Muscle of arm (tissue), 12 donors: Measurements from ENCODE around the gene BRD1. TPM values are rescaled to one million over a fixed set of nuclear protein-coding genes. Genes with fewer than 3 reads are reported as not detected.
"Not testable (repeated sequence)": the region's sequence is repeated elsewhere in the genome, so short reads cannot be mapped to it uniquely, and the experiment has no call there.

ENCODE experiments used
- DNase-seq: peaks from one replicate; pipeline ENCODE4 v3.0.0-alpha.2; 2013
- polyA plus RNA-seq, 12 donors: library from polyadenylated mRNA; unstranded; fragments of 120-200 nt; gene quantifications; one replicate each; pipeline ENCODE4 v1.2.1, GENCODE V29; 2013; ENCODE audit not compliant: insufficient read length in 12 of 12

The BRD1 gene
- polyA plus RNA-seq, 12 donors, result 20.5 to 39.1 (median 24.8) TPM; not detected in 1

DNA sequence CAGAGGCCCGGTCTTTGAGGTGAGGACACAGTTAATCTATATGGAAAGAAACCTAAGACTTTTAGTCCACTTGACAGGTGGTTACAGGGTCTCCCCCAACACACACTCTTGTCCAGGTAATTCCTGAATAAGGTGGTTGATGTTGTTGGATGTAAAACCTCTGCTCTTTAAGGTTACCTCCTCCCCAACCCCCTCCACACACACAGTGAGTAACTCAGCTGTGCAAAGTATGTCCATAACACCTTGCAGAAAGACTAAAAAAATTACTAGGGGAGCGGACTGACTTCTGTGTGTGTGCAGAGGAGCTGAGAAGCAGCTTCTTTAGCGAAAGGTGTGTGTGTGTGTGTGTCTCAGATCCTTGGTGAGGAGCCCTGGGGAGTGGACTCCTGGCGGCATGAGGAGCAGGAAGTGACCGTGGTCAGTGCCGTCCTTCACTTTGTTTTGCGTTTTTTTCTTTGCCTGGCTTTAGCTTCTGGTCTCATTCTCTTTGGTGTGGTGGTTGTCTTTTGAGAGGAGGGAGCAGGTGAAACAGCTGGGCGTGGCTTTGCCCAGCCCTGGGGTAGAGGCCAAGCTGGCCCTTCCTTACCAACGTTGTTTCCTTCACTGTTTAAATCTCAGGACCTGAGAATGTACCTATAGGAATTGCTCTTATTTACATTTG is 27.7 kb upstream of the BRD1 start:
- no peak for DNase-seq

- DNase-seq, result peak; percentile 27
Measured at GRCh38 chr22:49853981-49854831, 26.5 kb upstream of the BRD1 start.

DNA sequence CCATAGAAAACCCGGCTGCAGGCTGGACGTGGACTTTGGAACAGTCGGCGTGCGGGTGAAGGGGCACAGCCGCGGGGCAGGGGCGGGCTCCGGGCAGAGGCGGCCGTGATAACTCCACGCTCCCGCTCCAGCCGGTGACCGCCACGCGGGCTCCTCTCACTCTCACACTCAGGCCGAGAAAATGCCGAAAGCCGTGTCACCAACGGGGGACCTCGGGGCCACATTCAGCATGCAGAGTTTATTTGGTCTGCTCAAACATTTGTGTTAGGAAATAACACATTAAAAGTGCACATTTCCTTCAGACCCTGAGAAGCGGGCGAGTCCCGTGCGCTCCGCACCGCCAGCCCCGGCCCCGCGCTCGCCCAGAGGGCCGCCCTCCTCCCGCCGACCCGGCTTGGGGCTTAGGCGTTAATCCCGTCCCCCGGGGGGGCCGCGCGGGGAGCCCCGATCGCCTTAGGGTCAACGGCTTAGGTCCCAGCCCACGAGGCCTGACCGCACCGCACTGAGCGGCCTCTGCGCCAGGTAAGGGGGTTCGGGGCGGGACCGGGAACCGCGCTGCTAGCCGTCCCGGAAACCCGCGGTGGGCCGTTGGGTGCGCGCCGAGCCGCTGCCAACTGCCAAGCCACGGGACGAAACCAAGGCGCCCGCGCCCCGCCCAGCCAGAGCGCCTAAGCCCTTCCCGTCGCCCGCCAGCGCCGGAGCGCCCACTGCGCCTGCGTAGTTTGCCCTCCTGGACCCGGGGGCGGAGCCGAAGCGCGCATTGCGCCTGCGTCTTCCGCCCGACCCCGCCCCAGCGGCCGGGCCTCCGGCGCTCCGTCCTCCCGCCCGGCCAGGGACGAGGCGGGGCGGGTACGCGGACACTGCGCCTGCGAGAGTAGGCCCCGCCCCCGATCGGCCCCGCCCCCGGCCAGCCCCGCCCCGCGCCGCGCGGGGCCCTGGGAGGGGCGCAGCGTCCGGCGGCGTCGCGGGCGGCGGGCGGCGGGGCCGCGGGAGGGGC is 25.5 kb upstream of the BRD1 start, which contains the start of gene ZBED4:
TSS of gene ZBED4 (plus strand) at position 947 of the 997 bp plus-strand sequence. CDS start 29,819 bp downstream, outside the sequence.
- peak; percentile 96 for DNase-seq

GRCh38 chr22:49852568-49852897 is 24.9 kb upstream of the BRD1 start:
- not testable (repeated sequence) for DNase-seq

DNA sequence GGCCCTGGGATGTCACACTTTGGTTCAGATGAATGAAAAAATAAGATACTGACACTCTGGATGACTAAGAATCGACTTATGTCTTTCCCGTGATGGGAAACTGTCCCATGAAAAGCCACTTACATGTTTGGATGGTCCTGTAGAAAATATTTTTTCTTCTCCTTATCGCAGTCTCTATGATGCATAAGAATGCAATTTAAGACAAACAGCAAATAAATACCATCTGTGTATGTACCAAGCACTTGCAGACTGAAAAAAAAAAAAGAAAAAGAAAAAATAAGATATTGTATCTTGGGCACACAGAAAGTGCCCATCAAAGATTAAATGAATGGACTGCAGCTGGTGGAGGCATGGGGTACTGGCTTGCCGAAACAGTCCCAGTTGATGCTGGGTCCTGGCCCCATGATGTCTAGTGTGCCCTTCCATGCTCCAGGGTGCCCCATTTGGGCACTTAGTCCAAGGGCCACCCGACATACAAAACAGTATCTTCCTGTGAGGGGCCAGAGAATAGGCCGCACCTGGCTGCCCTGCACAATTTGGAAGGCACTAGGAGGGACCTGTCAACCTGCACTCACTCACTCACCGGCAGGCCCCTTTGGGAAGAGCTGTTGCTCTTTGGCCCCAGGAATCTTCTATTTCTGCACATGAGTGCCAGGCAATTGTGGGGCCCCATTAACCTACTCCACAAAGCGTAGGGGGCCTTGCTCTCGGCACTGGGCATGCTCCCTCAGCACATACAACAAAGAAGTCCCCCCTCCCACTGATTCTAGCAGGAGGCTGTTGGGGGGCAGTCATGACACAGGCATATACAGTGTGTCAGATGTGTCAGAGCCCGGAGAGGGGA is 23.5 kb upstream of the BRD1 start:
- no peak for DNase-seq

DNA sequence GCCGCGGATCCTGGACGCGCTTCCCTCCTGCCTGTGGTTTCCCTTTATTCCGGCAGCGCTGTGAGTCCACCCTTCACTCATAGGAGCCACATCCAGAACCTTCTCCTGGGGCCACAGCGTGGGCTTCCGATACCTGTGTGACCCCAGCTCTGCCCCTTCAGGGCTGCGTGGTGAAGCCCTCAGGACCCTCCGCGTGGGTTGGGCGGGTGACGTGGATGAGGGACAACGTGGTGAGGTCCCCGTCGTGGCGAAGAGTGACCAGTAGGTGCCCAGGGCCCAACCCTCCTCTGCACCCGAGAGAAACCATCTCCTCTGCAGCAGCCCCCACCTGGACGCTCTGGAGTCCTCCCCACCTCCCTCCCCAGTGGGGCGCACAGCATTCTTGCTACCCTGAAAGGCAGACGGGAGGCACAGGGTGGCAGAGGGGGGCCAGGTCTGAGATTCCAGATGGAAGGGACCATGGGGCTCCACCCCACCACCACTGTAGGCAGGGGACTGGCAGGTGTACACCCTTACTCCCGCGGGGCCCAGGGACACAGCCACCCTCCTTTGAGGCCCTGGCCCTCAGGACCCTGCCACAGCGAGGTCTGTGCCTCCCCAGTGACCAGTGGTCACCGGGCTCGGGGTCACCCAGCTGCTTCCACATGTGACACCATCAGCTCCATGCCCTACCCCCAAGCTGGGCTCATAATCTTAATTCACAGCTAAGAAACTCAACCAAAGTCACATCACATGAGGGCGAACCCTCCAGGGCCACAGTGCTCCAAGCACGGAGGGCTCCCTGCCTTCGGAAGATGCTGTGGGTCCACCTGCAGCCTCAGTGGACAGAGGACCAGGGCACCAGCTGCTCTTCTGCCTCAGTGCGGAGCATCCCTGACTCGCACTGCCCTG is 22.6 kb upstream of the BRD1 start:
- no peak for DNase-seq

DNA sequence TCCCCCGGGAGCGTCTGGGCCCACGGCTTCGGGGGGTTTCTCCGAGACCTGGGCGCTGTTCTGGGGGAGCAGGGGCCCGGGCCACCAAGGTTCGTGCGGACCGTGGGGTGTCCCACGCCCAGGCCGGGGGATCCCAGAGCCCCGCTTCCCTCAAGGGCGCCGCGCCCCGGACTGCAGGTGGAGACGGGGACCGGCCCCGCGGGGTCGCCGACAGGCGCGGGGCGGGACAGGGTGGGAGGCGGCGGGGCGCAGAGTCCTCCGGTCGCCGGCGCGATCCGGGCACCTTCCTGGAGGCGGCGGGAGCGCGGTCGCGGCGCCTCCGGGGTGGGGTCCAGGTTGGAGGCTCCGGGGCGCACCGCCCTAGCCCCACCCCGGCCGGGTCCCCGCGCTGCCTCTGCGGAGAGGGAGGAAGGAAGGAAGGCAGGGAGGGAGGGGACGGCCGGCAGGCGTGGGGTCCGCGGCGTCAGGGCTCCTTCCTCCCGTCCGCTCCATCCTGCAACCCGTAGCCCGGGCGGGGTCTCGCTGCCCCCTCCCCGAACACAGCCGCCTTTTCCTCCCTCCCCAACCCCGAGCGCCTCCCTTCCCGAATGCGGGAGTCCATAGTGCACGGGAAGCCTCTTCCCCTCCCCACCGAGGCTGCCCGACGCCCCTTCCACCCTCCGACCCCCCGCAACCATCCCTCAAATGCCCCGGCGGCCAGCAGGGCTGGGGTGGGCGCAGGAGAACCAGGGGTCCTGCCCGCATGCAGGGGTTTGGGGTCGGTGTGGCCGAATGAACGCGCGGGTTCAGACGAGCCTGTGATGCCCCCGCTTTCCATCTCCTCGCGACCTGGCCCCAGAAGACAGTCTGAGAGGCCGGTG is 21.7 kb upstream of the BRD1 start:
- DNase-seq, result no peak

DNA sequence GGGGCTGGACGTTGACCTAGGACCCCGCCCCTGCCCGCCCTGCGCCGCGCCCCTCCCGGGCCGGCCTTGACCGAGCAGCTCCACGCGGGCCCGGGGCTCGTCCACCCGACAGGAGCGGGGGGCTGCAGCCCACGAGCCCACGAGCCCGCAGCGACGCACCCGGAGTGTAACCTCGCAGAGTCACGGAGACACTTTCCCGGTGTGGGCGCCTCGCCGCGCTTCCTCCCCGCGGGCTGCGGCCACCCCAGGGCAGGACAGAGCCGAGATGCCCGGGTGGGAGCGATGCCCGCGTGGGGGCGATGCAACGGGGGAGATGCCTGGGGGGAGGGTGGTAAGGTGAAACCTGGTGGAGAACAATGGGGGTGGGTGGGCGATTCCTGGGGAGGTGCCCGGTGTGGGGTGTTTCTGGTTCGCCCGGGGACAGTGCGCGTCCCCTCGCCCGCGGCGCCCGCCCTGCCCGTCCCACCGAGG is 21.1 kb upstream of the BRD1 start:
- no peak for DNase-seq

- no peak for DNase-seq
Measured at GRCh38 chr22:49847751-49848689, 20.3 kb upstream of the BRD1 start.

GRCh38 chr22:49845666-49846459 is 18.2 kb upstream of the BRD1 start:
- no peak for DNase-seq

- DNase-seq, result no peak
Measured at GRCh38 chr22:49845241-49845640, 17.6 kb upstream of the BRD1 start.

DNA sequence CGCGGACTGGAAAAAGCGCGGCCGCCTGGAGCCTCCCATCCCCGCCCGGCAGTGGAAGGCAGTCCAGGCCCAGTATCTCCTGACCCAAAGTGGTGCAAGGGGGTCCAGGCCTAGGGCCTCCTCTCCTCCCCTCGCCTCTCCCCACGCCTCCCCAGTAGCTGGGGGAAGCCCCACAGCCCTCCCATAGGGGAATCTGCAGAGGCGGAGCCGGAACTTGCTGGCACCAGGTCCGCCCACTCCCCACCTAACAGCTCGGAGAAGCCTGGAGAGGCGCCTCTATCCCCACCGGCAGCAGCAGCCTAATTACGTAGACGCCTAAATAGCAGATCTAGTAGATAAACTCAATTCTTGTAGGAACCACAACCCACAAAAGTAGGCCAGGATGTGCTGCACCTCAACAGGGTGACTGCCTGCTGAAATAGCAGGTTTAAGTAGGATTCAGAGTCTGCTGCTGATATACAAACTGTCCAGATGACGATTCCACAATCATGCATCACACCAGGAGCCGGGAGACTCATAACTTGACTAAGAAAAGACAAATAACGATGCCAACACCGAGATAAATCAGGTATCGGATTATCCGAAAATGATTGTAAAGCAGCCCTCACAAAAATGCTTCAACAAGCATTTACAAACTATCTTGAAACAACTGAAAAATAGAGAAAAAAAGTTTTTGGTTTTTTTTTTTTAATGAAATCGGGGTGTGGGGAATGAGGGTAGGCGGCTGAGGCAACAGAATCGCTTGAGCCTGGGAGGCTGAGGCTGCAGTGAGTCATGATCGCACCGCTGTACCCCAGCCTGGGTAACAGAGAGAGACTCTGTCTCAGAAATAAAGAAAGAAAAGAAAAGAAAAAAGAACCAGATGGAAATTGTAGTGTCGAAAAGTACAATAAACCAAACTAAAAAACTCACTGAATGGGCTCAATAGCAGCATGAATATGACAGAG is 11.4 kb upstream of the BRD1 start:
- DNase-seq, result no peak

DNA sequence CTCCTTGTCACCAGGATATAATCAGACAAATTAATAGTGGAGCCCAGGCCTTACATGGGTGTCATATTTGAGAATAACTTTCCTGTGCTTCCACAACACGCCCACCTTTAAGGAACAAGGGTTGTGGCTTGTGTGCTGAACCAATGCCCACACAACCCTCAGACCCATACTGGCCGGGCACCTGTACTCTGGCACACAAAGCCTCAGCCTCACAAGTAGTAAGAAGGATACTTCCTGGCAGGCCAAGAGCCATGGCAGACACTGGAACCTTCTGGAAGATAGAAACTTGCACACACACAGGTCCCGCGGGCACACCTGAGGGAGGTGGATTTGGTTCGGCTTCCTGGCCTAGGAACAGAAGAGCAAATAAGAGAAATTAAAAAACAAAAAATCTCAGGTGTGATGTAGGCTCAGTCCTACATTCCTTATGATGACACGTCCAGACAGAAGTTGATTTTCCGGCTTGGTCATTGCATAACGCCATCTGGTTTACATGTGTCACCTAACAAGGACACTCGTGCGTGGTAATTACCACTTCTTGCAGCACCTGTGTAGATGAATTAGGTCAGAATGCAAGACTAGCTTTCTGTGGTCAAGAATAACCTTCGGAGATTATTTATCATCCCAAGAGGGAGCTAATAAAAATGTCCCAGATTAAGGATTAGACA is 5.8 kb upstream of the BRD1 start:
- DNase-seq, result no peak

DNA sequence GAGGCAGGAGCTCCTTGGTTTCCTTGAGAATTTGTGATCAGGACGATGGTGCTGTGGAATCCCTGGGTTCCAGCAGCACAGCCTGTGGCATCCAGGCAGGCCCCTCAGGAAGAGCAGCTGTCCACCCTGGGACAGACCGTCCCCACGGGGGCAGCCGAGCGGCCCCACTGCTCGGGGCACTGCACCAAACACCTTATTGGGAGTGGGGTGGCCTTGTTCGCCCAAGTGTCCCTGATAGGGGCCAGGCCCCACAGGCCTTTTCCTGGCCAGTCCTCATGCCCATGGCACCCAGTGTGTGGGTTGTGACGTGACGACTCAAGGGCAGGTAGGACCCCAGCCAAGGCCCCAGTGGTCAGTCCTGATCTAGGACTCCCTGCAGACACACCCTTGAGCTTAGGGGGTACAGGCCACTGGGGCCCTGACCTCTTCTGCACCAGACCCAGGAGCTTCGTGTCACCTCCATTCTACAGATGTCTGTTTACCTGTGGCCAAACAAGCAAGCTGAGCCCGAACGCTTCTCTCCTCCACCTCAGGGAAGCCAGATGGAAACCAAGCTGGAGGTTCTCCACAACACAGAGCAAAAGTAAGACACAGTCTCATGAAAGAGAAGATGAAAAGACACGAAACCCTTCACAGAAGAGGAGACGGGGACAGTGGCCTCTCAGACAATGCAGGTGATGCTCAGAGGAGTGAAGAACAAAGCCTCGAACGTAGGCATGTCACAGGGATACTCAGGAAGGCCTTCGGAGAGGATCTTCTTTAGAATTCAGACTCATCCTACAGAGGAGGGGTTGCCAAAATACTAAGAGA is 1.6 kb upstream of the BRD1 start:
- DNase-seq, result no peak
